ENCODE data around the gene EHMT1.

The EHMT1 gene

GRCh38 chr9:137606734-137607138 is 12.1 kb upstream of the EHMT1 start:
- POLR2A ChIA-PET, result interaction anchor here (2.3 kb wide), 1 partner anchor 12 kb away, joined by 9 read pairs; the partner anchor contains the start of gene EHMT1
- TF ChIP-seq ARNT (IDR thresholded peaks at IDR 0.05) (no peak), SUZ12 (IDR thresholded peaks at IDR 0.05) (no peak), L3MBTL2 (conservative IDR thresholded peaks at IDR 0.05) (no peak), ELF4 (IDR thresholded peaks at IDR 0.05) (no peak), BHLHE40 (IDR thresholded peaks at IDR 0.05; ENCODE audit: borderline replicate concordance) (no peak), LEF1 (IDR thresholded peaks at IDR 0.05; ENCODE audit: borderline replicate concordance) (no peak), SP1 (IDR thresholded peaks at IDR 0.05) (no peak), NFRKB (IDR thresholded peaks at IDR 0.05) (no peak), ZNF384 (IDR thresholded peaks at IDR 0.05) (no peak), FOXK2 (IDR thresholded peaks at IDR 0.05) (no peak), PKNOX1 (IDR thresholded peaks at IDR 0.05) (no peak), FOXA1 (IDR thresholded peaks at IDR 0.05) (no peak), HDGF (IDR thresholded peaks at IDR 0.05; ENCODE audit: borderline replicate concordance) (no peak), TARDBP (IDR thresholded peaks at IDR 0.05) (no peak), FOXM1 (IDR thresholded peaks at IDR 0.05; ENCODE audit: borderline replicate concordance) (no peak), CTBP1 (IDR thresholded peaks at IDR 0.05; ENCODE audit: borderline replicate concordance) (no peak)
- no peak for DNase-seq (ENCODE audit: extremely low spot score)
- CTCF ChIA-PET, result interaction anchor here (1.3 kb wide), 1 partner anchor 15 kb away, joined by 3 read pairs; no protein-coding TSS in a partner anchor

- CTCF ChIA-PET, result interaction anchor here (1.3 kb wide), 1 partner anchor 16 kb away, joined by 3 read pairs; no protein-coding TSS in a partner anchor
- POLR2A ChIA-PET, result interaction anchor here (2.3 kb wide), 1 partner anchor 12 kb away, joined by 9 read pairs; the partner anchor contains the start of gene EHMT1
- TF ChIP-seq CTBP1 (IDR thresholded peaks at IDR 0.05; ENCODE audit: borderline replicate concordance) (no peak), NFRKB (IDR thresholded peaks at IDR 0.05) (no peak), FOXM1 (IDR thresholded peaks at IDR 0.05; ENCODE audit: borderline replicate concordance) (no peak), SP1 (IDR thresholded peaks at IDR 0.05) (no peak), ARNT (IDR thresholded peaks at IDR 0.05) (no peak), SUZ12 (IDR thresholded peaks at IDR 0.05) (no peak), BHLHE40 (IDR thresholded peaks at IDR 0.05; ENCODE audit: borderline replicate concordance) (no peak), TARDBP (IDR thresholded peaks at IDR 0.05) (no peak)
Observed at GRCh38 chr9:137607141-137607857, 11.5 kb upstream of the EHMT1 start.

GRCh38 chr9:137610944-137611343 is 7.9 kb upstream of the EHMT1 start:
- POLR2A ChIA-PET, result interaction anchor here (1.3 kb wide), 1 partner anchor 8 kb away, joined by 3 read pairs; the partner anchor contains the start of gene EHMT1

More at GRCh38 chr9:137607141-137607857, 11.5 kb upstream of the EHMT1 start:
- no peak for DNase-seq (ENCODE audit: extremely low spot score)

GRCh38 chr9:137611623-137612609 is 6.9 kb upstream of the EHMT1 start:
- TF ChIP-seq SUZ12 (IDR thresholded peaks at IDR 0.05) (no peak), L3MBTL2 (conservative IDR thresholded peaks at IDR 0.05) (no peak), TARDBP (IDR thresholded peaks at IDR 0.05) (no peak), FOXK2 (IDR thresholded peaks at IDR 0.05) (no peak), FOXA1 (IDR thresholded peaks at IDR 0.05) (no peak), BHLHE40 (IDR thresholded peaks at IDR 0.05; ENCODE audit: borderline replicate concordance) (no peak), SP1 (IDR thresholded peaks at IDR 0.05) (no peak), HDGF (IDR thresholded peaks at IDR 0.05; ENCODE audit: borderline replicate concordance) (no peak), PKNOX1 (IDR thresholded peaks at IDR 0.05) (no peak), LEF1 (IDR thresholded peaks at IDR 0.05; ENCODE audit: borderline replicate concordance) (no peak), FOXM1 (IDR thresholded peaks at IDR 0.05; ENCODE audit: borderline replicate concordance) (no peak), ZNF384 (IDR thresholded peaks at IDR 0.05) (no peak), ARNT (IDR thresholded peaks at IDR 0.05) (no peak), CTBP1 (IDR thresholded peaks at IDR 0.05; ENCODE audit: borderline replicate concordance) (no peak), ELF4 (IDR thresholded peaks at IDR 0.05) (no peak), NFRKB (IDR thresholded peaks at IDR 0.05) (no peak)
- POLR2A ChIA-PET, result no interaction called here
- DNase-seq (ENCODE audit: extremely low spot score), result no peak
- CTCF ChIA-PET, result interaction anchor here (0.6 kb wide), 1 partner anchor 30 kb away, joined by 3 read pairs; no protein-coding TSS in a partner anchor

More at GRCh38 chr9:137610944-137611343, 7.9 kb upstream of the EHMT1 start:
- CTCF ChIA-PET, result interaction anchor here (0.6 kb wide), 1 partner anchor 29 kb away, joined by 3 read pairs; no protein-coding TSS in a partner anchor
- DNase-seq (ENCODE audit: extremely low spot score), result no peak
- TF ChIP-seq PKNOX1 (IDR thresholded peaks at IDR 0.05), result no peak
- TF ChIP-seq L3MBTL2 (conservative IDR thresholded peaks at IDR 0.05), result no peak
- TF ChIP-seq ZNF384 (IDR thresholded peaks at IDR 0.05), result no peak
- TF ChIP-seq CTBP1 (IDR thresholded peaks at IDR 0.05; ENCODE audit: borderline replicate concordance), result no peak
- TF ChIP-seq ARNT (IDR thresholded peaks at IDR 0.05), result no peak
- TF ChIP-seq LEF1 (IDR thresholded peaks at IDR 0.05; ENCODE audit: borderline replicate concordance), result no peak
- no peak for TF ChIP-seq HDGF (IDR thresholded peaks at IDR 0.05; ENCODE audit: borderline replicate concordance)
- TF ChIP-seq TARDBP (IDR thresholded peaks at IDR 0.05), result no peak
- TF ChIP-seq SP1 (IDR thresholded peaks at IDR 0.05), result no peak
- TF ChIP-seq ELF4 (IDR thresholded peaks at IDR 0.05), result no peak
- TF ChIP-seq SUZ12 (IDR thresholded peaks at IDR 0.05), result no peak
- no peak for TF ChIP-seq FOXK2 (IDR thresholded peaks at IDR 0.05)
- TF ChIP-seq NFRKB (IDR thresholded peaks at IDR 0.05), result no peak
- no peak for TF ChIP-seq FOXA1 (IDR thresholded peaks at IDR 0.05)

- ChIA-PET CTCF (no interaction called here), POLR2A (no interaction called here)
- TF ChIP-seq SP1 (IDR thresholded peaks at IDR 0.05) (no peak), ARNT (IDR thresholded peaks at IDR 0.05) (no peak), HDGF (IDR thresholded peaks at IDR 0.05; ENCODE audit: borderline replicate concordance) (no peak), FOXM1 (IDR thresholded peaks at IDR 0.05; ENCODE audit: borderline replicate concordance) (no peak), ELF4 (IDR thresholded peaks at IDR 0.05) (no peak), LEF1 (IDR thresholded peaks at IDR 0.05; ENCODE audit: borderline replicate concordance) (no peak), ZNF384 (IDR thresholded peaks at IDR 0.05) (no peak), SUZ12 (IDR thresholded peaks at IDR 0.05) (no peak), NFRKB (IDR thresholded peaks at IDR 0.05) (no peak)
- no peak for DNase-seq (ENCODE audit: extremely low spot score)
Observed at GRCh38 chr9:137612741-137613142, 6.1 kb upstream of the EHMT1 start.

Data from HEK293T (cell line).